ENCODE results near the gene INHBB. TPM values are rescaled to one million over a fixed set of nuclear protein-coding genes. Genes with fewer than 3 reads are reported as not detected.

Gene INHBB
- polyA plus RNA-seq, 3 donors, result 0.08 TPM; not detected in 2

DNA sequence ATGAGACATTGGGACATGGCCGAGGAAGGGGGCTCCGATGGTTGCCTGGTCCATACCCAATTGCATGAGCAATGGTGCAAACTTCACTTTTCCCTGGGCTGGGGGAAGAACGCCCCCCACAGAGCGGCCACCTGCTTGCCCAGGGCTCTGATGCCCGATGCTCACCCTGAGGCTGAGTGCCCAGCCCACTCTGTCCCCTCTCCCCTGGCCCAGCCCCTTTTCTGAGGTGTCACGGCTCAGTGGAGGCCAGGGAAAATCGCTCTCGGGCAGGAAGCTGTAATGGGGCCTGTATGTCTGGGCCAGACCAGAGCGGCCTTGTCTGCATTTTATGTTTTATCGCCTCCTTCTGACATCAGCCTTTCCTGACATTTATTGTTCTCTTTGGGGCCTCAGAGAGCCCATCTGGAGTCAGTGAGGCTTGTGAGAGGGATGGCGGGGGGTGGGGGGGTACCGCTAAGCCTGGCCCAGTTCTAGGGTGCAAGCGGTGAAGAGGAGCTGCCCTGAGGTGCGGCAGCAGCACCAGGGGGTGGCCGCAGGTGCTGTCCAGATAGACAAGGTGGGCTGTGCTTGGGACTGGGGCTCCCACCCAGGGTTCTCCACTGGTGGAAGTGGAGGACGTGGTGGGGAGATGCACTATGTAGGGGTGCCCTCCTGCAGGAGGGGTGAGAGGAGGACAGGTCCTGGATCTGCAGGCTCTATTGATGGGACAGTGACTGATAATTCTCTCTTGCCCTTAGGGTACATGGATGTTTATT is 46.2 kb downstream of the INHBB start:
- no peak overlapping the region for H3K27ac Mint-ChIP-seq
- no peaks in the 10 kb centered on the region for H3K4me1 ChIP-seq (ENCODE audit: control insufficient read depth in 1 of 2, insufficient read depth in 2 of 2, low read length in 2 of 2)
- 85% methylated on average over 13 of the region's 16 CpGs for WGBS (ENCODE audit: insufficient coverage)
- intact Hi-C loops (cut with micrococcal nuclease), result no loop called here
- no peak overlapping the region for H3K4me3 ChIP-seq (replicated peaks in 1 of 3; ENCODE audit: low read depth in 2 of 3, low read length in 3 of 3)
- no peaks in the 10 kb centered on the region for H3K79me2 ChIP-seq (ENCODE audit: insufficient read depth, low read length)
- no peaks in the 10 kb centered on the region for H3K36me3 ChIP-seq (replicated peaks in 1 of 2; ENCODE audit: control insufficient read depth in 1 of 2, insufficient read depth in 2 of 2, low read length in 2 of 2)
- H2AFZ ChIP-seq (ENCODE audit: insufficient read depth, low read depth, low read length, poor library complexity, severe bottlenecking), result no peak overlapping the region
- H3K27ac ChIP-seq (ENCODE audit: low read depth in 1 of 2, low read length in 2 of 2), result no peak overlapping the region
- H3K9me3 Mint-ChIP-seq, result peaks cover 0 to 7% (median 3%) of the 10 kb centered on the region in 7 donors
- no peak overlapping the region for H3K4me3 Mint-ChIP-seq
- no peak for DNase-seq
- H3K4me1 Mint-ChIP-seq, result no peaks in the 10 kb centered on the region
- no peak overlapping the region for H3K4me2 ChIP-seq (replicated peaks; ENCODE audit: extremely low read depth, low read length, poor library complexity, severe bottlenecking)
- no peaks in the 10 kb centered on the region for H4K20me1 ChIP-seq (ENCODE audit: insufficient read depth, low read length)
- no peaks in the 10 kb centered on the region for H3K27me3 ChIP-seq (ENCODE audit: control insufficient read depth in 2 of 2, insufficient read depth in 2 of 2, low read length in 2 of 2)
- peaks cover 2 to 5% (median 3%) of the 10 kb centered on the region in 3 donors for H3K27me3 Mint-ChIP-seq (ENCODE audit: low read depth in 3 of 3)
- no peaks in the 10 kb centered on the region for H3K36me3 Mint-ChIP-seq
- peaks cover 0 to 8% of the 10 kb centered on the region in 2 donors for H3K9me3 ChIP-seq (replicated peaks in 1 of 2; ENCODE audit: control insufficient read depth in 1 of 2, insufficient read depth in 1 of 2, low read length in 2 of 2)
- no peak for TF ChIP-seq CTCF (IDR thresholded peaks at IDR 0.05)
- no peak overlapping the region for H3K9ac ChIP-seq (ENCODE audit: insufficient read depth, low read length, poor library complexity, severe bottlenecking)

DNA sequence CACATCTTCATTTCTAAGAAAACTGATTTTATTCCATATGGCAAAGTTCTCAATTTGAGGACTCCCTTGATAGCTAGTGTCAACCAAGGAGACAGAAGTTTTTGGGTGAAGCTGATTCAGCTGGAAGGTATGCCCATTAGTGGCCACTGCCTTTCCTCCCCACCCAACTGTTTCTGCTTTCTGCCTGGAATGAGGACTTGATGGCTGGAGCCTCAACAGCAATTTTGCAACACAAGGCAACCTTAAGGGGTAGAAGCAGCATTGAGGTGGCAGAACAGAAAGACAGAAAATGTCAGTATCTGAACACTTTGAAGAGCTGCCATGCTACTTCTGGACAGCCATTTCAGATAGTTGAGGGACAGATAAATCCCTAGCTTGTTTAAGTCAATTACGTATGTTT is 47.0 kb downstream of the INHBB start:
- H3K27ac ChIP-seq (ENCODE audit: low read depth in 1 of 2, low read length in 2 of 2), result no peak overlapping the region
- H3K9me3 ChIP-seq (replicated peaks in 1 of 2; ENCODE audit: control insufficient read depth in 1 of 2, insufficient read depth in 1 of 2, low read length in 2 of 2), result peaks cover 0 to 8% of the 10 kb centered on the region in 2 donors
- H3K27me3 Mint-ChIP-seq (ENCODE audit: low read depth in 3 of 3), result peaks cover 2 to 5% (median 3%) of the 10 kb centered on the region in 3 donors
- H4K20me1 ChIP-seq (ENCODE audit: insufficient read depth, low read length), result no peaks in the 10 kb centered on the region
- H3K9ac ChIP-seq (ENCODE audit: insufficient read depth, low read length, poor library complexity, severe bottlenecking), result no peak overlapping the region
- intact Hi-C loops (cut with micrococcal nuclease), result no loop called here
- H3K4me1 Mint-ChIP-seq, result no peaks in the 10 kb centered on the region
- no peak overlapping the region for H3K4me3 Mint-ChIP-seq
- peaks cover 0 to 7% (median 3%) of the 10 kb centered on the region in 7 donors for H3K9me3 Mint-ChIP-seq
- no peak for DNase-seq
- no peak for TF ChIP-seq CTCF (IDR thresholded peaks at IDR 0.05)
- no peak overlapping the region for H3K4me2 ChIP-seq (replicated peaks; ENCODE audit: extremely low read depth, low read length, poor library complexity, severe bottlenecking)
- H3K36me3 Mint-ChIP-seq, result no peaks in the 10 kb centered on the region
- no peaks in the 10 kb centered on the region for H3K4me1 ChIP-seq (ENCODE audit: control insufficient read depth in 1 of 2, insufficient read depth in 2 of 2, low read length in 2 of 2)
- no CpG with 5 or more reads among the region's 1 CpG for WGBS (ENCODE audit: insufficient coverage)
- H3K79me2 ChIP-seq (ENCODE audit: insufficient read depth, low read length), result no peaks in the 10 kb centered on the region
- no peaks in the 10 kb centered on the region for H3K27me3 ChIP-seq (ENCODE audit: control insufficient read depth in 2 of 2, insufficient read depth in 2 of 2, low read length in 2 of 2)
- H2AFZ ChIP-seq (ENCODE audit: insufficient read depth, low read depth, low read length, poor library complexity, severe bottlenecking), result no peak overlapping the region
- no peak overlapping the region for H3K4me3 ChIP-seq (replicated peaks in 1 of 3; ENCODE audit: low read depth in 2 of 3, low read length in 3 of 3)
- no peak overlapping the region for H3K27ac Mint-ChIP-seq
- H3K36me3 ChIP-seq (replicated peaks in 1 of 2; ENCODE audit: control insufficient read depth in 1 of 2, insufficient read depth in 2 of 2, low read length in 2 of 2), result no peaks in the 10 kb centered on the region

Data from CD14-positive monocyte (primary cell).